Astrocyte (in vitro differentiated cells and primary cell): ENCODE data around the gene PUS7L. TPM values are rescaled to one million over a fixed set of nuclear protein-coding genes. Genes with fewer than 3 reads are reported as not detected.

ENCODE experiments used
- total RNA-seq: library from RNA; stranded (reverse); gene quantifications from 2 replicates; pipeline ENCODE4 v1.2.1, GENCODE V29; 2021

The PUS7L gene
- total RNA-seq, 1 donor from 2014 or later: 11.4 TPM

Other genes starting within 250 kb of the PUS7L start
- gene ADAMTS20, start 206.6 kb downstream of the PUS7L start, total RNA-seq: 0.48 and 0.66 TPM in 2 replicates
- gene IRAK4, start 161 bp upstream of the PUS7L start, total RNA-seq: 8.3 and 9.9 TPM in 2 replicates
- gene TWF1, start 47.5 kb upstream of the PUS7L start, total RNA-seq: 98.8 and 105 TPM in 2 replicates
- gene TMEM117, start 77.3 kb upstream of the PUS7L start, total RNA-seq: 10.6 and 13.1 TPM in 2 replicates